DND-41 (cell line): ENCODE results near the gene SP2.

Source experiments
- EZH2 ChIP-seq: IDR thresholded peaks from 3 replicates; pipeline ENCODE4 v1.6.1; 2012; ENCODE audit warnings: borderline replicate concordance, low read depth, mild to moderate bottlenecking, moderate library complexity, low read length, inconsistent platforms; ENCODE audit not compliant: severe bottlenecking
- TF ChIP-seq, protein P1 (sequence below): IDR thresholded peaks from 2 replicates; pipeline ENCODE4 v1.5.1; 2012; ENCODE audit warnings: borderline replicate concordance, low read length, moderate library complexity, mild to moderate bottlenecking; ENCODE audit not compliant: poor library complexity, severe bottlenecking; ENCODE audit errors: extremely low read depth

DNA sequence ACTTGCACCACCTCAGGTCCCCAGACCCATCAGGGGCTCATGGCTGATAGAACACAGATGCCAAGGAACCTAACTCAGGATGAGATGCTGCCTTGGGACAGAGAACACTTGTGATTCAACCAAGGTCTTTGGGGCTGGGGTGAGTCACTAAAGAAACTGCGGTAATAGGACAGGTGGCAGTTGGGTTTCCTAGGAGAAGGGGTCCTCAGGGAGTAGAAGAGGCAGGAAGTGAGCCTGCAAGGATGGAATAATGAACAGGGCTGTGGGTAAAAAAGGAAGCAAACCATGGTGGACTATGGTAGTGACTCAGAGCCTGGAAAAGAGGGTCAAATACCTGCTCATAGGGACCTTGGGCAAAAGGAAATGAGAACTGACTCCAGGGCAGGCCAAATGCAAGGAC, 38.8 kb downstream of the SP2 start:
- TF ChIP-seq, protein P1, sequence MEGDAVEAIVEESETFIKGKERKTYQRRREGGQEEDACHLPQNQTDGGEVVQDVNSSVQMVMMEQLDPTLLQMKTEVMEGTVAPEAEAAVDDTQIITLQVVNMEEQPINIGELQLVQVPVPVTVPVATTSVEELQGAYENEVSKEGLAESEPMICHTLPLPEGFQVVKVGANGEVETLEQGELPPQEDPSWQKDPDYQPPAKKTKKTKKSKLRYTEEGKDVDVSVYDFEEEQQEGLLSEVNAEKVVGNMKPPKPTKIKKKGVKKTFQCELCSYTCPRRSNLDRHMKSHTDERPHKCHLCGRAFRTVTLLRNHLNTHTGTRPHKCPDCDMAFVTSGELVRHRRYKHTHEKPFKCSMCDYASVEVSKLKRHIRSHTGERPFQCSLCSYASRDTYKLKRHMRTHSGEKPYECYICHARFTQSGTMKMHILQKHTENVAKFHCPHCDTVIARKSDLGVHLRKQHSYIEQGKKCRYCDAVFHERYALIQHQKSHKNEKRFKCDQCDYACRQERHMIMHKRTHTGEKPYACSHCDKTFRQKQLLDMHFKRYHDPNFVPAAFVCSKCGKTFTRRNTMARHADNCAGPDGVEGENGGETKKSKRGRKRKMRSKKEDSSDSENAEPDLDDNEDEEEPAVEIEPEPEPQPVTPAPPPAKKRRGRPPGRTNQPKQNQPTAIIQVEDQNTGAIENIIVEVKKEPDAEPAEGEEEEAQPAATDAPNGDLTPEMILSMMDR, result no peak
- no peak for TF ChIP-seq EZH2
